Measurements from ENCODE around the gene TRAPPC11.

DNA sequence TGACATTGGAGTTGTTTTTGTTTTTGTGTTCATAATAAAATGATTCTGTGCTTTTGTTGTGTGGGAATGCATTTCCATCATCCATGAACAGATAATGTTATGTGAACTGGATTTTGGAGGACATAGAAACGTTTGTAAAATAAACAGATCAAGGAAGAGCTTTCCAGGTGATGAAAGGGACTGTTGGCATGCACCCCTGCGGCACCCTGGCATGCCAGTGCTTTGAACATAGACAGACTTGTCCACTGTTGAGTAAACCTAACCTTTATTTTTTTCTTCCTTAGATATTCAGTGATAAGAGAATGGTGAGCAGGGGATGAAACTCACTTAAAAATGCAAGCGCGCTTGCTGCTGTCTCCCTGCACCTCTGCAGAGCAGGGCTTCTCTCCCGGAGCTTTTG lies 59.8 kb downstream of the TRAPPC11 start:
- no peak for TF ChIP-seq POLR2A (IDR thresholded peaks at IDR 0.05)
- TF ChIP-seq, protein P1, sequence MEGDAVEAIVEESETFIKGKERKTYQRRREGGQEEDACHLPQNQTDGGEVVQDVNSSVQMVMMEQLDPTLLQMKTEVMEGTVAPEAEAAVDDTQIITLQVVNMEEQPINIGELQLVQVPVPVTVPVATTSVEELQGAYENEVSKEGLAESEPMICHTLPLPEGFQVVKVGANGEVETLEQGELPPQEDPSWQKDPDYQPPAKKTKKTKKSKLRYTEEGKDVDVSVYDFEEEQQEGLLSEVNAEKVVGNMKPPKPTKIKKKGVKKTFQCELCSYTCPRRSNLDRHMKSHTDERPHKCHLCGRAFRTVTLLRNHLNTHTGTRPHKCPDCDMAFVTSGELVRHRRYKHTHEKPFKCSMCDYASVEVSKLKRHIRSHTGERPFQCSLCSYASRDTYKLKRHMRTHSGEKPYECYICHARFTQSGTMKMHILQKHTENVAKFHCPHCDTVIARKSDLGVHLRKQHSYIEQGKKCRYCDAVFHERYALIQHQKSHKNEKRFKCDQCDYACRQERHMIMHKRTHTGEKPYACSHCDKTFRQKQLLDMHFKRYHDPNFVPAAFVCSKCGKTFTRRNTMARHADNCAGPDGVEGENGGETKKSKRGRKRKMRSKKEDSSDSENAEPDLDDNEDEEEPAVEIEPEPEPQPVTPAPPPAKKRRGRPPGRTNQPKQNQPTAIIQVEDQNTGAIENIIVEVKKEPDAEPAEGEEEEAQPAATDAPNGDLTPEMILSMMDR (IDR thresholded peaks at IDR 0.05), result no peak
- no peak for TF ChIP-seq EP300 (IDR thresholded peaks at IDR 0.05)
